GM12878 (cell line): ENCODE data around the gene GRK1.

Experiments
- BCLAF1 ChIP-seq: fragments of 450-650 bp; IDR thresholded peaks from 2 replicates; pipeline ENCODE4 v1.6.1; 2017; ENCODE audit warnings: antibody characterized with exemption, mild to moderate bottlenecking, moderate library complexity
- CEBPB ChIP-seq, 2 experiments: fragments of 150-350 bp in 1 of 2; IDR thresholded peaks; 2 replicates each; pipeline ENCODE4 v1.6.1; 2012 to 2014; ENCODE audit warnings: low read depth in 2 of 2, low read length in 2 of 2, borderline replicate concordance in 1 of 2, inconsistent platforms in 1 of 2
- EP300 ChIP-seq, 2 experiments: fragments of 150-350 bp in 1 of 2; IDR thresholded peaks; 2 replicates each; pipeline ENCODE4 v1.6.1; 2011 to 2012; ENCODE audit warnings: low read depth in 2 of 2, low read length in 2 of 2, borderline replicate concordance in 1 of 2, improper control_type of control experiment in 1 of 2, inconsistent platforms in 1 of 2; ENCODE audit not compliant: control insufficient read depth in 1 of 2
- EZH2 ChIP-seq: IDR thresholded peaks from 2 replicates; pipeline ENCODE4 v1.6.1; 2012; ENCODE audit warnings: low read depth, mild to moderate bottlenecking, control low read depth, inconsistent platforms, low read length, borderline replicate concordance; ENCODE audit not compliant: control insufficient read depth
- KDM1A ChIP-seq: fragments of 200-600 bp; sonication (generic); IDR thresholded peaks from 2 replicates; pipeline ENCODE4 v1.6.1; 2016; ENCODE audit warnings: borderline replicate concordance
- NFYB ChIP-seq: IDR thresholded peaks from 2 replicates; pipeline ENCODE4 v1.6.1; 2011; ENCODE audit warnings: low read depth, mild to moderate bottlenecking, low read length, improper control_type of control experiment, moderate library complexity; ENCODE audit not compliant: insufficient read depth
- NR2C2 ChIP-seq: IDR thresholded peaks from 2 replicates; pipeline ENCODE4 v1.6.1; 2011; ENCODE audit warnings: borderline replicate concordance, low read depth; ENCODE audit not compliant: control insufficient read depth, insufficient read length
- POLR2A ChIP-seq: IDR thresholded peaks from 2 replicates; pipeline ENCODE4 v1.6.1; 2011; ENCODE audit warnings: low read depth, mild to moderate bottlenecking, low read length
- SP1 ChIP-seq: IDR thresholded peaks from one replicate; pipeline ENCODE4 v1.6.1; 2011; ENCODE audit warnings: low read depth, low read length
- TCF3 ChIP-seq: IDR thresholded peaks from 2 replicates; pipeline ENCODE4 v1.6.1; 2012; ENCODE audit warnings: low read depth, mild to moderate bottlenecking, low read length, borderline replicate concordance; ENCODE audit not compliant: insufficient read depth
- ZBTB33 ChIP-seq: fragments of 450-650 bp; IDR thresholded peaks from 2 replicates; pipeline ENCODE4 v1.6.1; 2017; ENCODE audit warnings: mild to moderate bottlenecking
- ZSCAN29 ChIP-seq: fragments of 450-650 bp; IDR thresholded peaks from 2 replicates; pipeline ENCODE4 v1.6.1; 2017; ENCODE audit warnings: mild to moderate bottlenecking, moderate library complexity
- TF ChIP-seq, protein P1 (sequence below): IDR thresholded peaks from 2 replicates; pipeline ENCODE4 v1.6.1; 2012; ENCODE audit warnings: mild to moderate bottlenecking, low read depth, low read length
- TF ChIP-seq, protein P2 (sequence below): IDR thresholded peaks from 2 replicates; pipeline ENCODE4 v1.6.1; 2012; ENCODE audit warnings: low read depth, low read length, improper control_type of control experiment

- TF ChIP-seq ZSCAN29 (no peak), EP300 (IDR thresholded peaks at IDR 0.05; ENCODE audit: borderline replicate concordance in 1 of 2, control insufficient read depth in 1 of 2, low read depth in 2 of 2, low read length in 2 of 2) (no peak), EZH2 (no peak), BCLAF1 (no peak), POLR2A (no peak), TCF3 (no peak), KDM1A (no peak), NFYB (no peak), SP1 (no peak), ZBTB33 (no peak), CEBPB (IDR thresholded peaks at IDR 0.05; ENCODE audit: borderline replicate concordance in 1 of 2, low read depth in 2 of 2, low read length in 2 of 2) (no peak), NR2C2 (no peak)
- TF ChIP-seq, protein P1, sequence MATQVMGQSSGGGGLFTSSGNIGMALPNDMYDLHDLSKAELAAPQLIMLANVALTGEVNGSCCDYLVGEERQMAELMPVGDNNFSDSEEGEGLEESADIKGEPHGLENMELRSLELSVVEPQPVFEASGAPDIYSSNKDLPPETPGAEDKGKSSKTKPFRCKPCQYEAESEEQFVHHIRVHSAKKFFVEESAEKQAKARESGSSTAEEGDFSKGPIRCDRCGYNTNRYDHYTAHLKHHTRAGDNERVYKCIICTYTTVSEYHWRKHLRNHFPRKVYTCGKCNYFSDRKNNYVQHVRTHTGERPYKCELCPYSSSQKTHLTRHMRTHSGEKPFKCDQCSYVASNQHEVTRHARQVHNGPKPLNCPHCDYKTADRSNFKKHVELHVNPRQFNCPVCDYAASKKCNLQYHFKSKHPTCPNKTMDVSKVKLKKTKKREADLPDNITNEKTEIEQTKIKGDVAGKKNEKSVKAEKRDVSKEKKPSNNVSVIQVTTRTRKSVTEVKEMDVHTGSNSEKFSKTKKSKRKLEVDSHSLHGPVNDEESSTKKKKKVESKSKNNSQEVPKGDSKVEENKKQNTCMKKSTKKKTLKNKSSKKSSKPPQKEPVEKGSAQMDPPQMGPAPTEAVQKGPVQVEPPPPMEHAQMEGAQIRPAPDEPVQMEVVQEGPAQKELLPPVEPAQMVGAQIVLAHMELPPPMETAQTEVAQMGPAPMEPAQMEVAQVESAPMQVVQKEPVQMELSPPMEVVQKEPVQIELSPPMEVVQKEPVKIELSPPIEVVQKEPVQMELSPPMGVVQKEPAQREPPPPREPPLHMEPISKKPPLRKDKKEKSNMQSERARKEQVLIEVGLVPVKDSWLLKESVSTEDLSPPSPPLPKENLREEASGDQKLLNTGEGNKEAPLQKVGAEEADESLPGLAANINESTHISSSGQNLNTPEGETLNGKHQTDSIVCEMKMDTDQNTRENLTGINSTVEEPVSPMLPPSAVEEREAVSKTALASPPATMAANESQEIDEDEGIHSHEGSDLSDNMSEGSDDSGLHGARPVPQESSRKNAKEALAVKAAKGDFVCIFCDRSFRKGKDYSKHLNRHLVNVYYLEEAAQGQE, result no peak
- TF ChIP-seq, protein P2, sequence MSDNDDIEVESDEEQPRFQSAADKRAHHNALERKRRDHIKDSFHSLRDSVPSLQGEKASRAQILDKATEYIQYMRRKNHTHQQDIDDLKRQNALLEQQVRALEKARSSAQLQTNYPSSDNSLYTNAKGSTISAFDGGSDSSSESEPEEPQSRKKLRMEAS, result no peak
Observed at GRCh38 chr13:113639616-113640262, 27.3 kb upstream of the GRK1 start.
